ENCODE data around the gene LDLRAP1. TPM values are rescaled to one million over a fixed set of nuclear protein-coding genes. Genes with fewer than 3 reads are reported as not detected.

Gene LDLRAP1
- total RNA-seq, 1 experiment from 2014 or later, result 26.0 TPM

DNA sequence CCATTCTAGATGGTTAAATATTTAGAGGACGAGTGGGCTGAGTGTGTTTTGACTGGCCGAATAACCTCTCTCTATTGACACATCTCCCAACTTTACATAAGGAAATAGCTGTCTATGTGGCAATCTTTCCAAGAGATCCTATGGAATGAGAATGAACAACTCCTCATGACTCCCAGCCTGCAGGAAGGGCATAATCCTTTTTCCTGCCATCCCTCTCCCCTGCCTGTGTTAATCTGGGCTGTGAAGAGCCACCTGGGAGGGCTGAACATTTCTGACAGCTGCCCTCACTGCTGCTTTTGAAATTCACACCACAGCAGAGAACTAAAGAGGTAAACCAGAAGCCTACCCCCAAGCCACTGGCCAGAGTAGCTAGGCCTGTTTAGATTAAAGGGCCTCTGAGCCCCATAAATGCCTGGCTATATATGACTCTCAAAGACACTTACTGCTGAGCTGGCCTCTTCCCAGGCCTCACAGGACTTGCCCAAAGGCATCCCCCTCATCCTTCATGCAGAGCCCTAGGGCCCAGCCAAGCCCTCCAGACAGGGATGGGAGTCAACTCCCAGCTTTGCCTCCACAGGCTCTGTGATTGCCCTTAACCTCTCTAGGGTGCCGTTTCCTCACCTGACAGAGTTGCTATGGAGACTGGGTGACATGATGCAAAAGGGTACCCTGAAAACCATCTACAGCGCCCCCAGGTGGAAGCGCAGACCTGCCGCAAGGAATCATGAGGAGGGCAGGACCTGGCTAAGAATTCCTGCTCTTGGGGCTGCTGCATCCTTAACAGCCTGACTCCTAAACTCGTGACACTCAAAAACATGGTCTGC lies 42.0 kb upstream of the LDLRAP1 start:
- H3K4me2 ChIP-seq (ENCODE audit: low read length), result no peak overlapping the region
- peaks cover 0 to 3% of the 10 kb centered on the region in 2 experiments; a peak in 1 of 4 replicates for H3K36me3 ChIP-seq (ENCODE audit: control insufficient read depth in 1 of 2, insufficient read depth in 2 of 2, low read length in 2 of 2)
- no peak overlapping the region for H3K9ac ChIP-seq (ENCODE audit: low read length)
- H2AFZ ChIP-seq (ENCODE audit: low read depth, low read length, poor library complexity, severe bottlenecking), result no peak overlapping the region
- ChIA-PET CTCF (no interaction called here), RAD21 (ENCODE audit: low non-redundant PET in 1 of 2, low total read pairs in 2 of 2, uncharacterized antibody in 2 of 2, unreplicated experiment in 2 of 2) (no interaction called here), POLR2A (no interaction called here)
- intact Hi-C loops (cut with micrococcal nuclease), result loop anchor here (5.0 kb wide), 1 partner anchor 296 kb away; no protein-coding TSS in a partner anchor
- DNase-seq (ENCODE audit: low read depth, low spot score) (peak; percentile 16), ATAC-seq (peak; percentile 41)
- no peaks in the 10 kb centered on the region for H3K9me3 ChIP-seq (ENCODE audit: control insufficient read depth in 1 of 2, insufficient read depth in 1 of 2, low read depth in 1 of 2, low read length in 2 of 2)
- H3K9me2 ChIP-seq (ENCODE audit: insufficient read depth), result no peaks in the 10 kb centered on the region
- H3K79me2 ChIP-seq (ENCODE audit: insufficient read depth, low read length), result no peaks in the 10 kb centered on the region
- H3K27ac ChIP-seq (ENCODE audit: low read depth, low read length), result no peak overlapping the region
- TF ChIP-seq RAD21 (IDR thresholded peaks at IDR 0.05; ENCODE audit: low read depth), result peak; percentile 33; the same call in 1 of the 2 replicates
- no peak for TF ChIP-seq TCF7L2 (IDR thresholded peaks at IDR 0.05; ENCODE audit: borderline replicate concordance, extremely low read depth, insufficient read depth, insufficient read length)
- TF ChIP-seq CTCF (IDR thresholded peaks at IDR 0.05 in 2 of 3, conservative IDR thresholded peaks at IDR 0.05 in 1 of 3; ENCODE audit: borderline replicate concordance in 1 of 3, insufficient read depth in 1 of 3, low read depth in 2 of 3, low read length in 2 of 3), result peak; percentile 22 to 60 (median 50); a peak in 5 of 6 replicates
- H3K4me1 ChIP-seq (ENCODE audit: control insufficient read depth in 1 of 2, insufficient read depth in 2 of 2, low read length in 2 of 2), result peaks cover 10 to 18% of the 10 kb centered on the region in 2 experiments
- no TSS peak for BruUV-seq (replicated peaks)
- no peak overlapping the region for H3K4me3 ChIP-seq (replicated peaks in 1 of 2; ENCODE audit: low read depth in 1 of 2, low read length in 2 of 2)
- H4K20me1 ChIP-seq (ENCODE audit: insufficient read depth), result no peaks in the 10 kb centered on the region
- no peaks in the 10 kb centered on the region for H3K27me3 ChIP-seq (ENCODE audit: insufficient read depth, low read length)

GRCh38 chr1:25502957-25503356 lies 40.4 kb upstream of the LDLRAP1 start:
- H3K27ac ChIP-seq (ENCODE audit: low read depth, low read length), result no peak overlapping the region
- no peak overlapping the region for H3K4me3 ChIP-seq (replicated peaks in 1 of 2; ENCODE audit: low read depth in 1 of 2, low read length in 2 of 2)
- ATAC-seq (no peak), DNase-seq (ENCODE audit: low read depth, low spot score) (no peak)
- RAD21 ChIA-PET (ENCODE audit: low non-redundant PET in 1 of 2, low total read pairs in 2 of 2, uncharacterized antibody in 2 of 2, unreplicated experiment in 2 of 2), result no interaction called here
- peaks cover 10 to 18% of the 10 kb centered on the region in 2 experiments for H3K4me1 ChIP-seq (ENCODE audit: control insufficient read depth in 1 of 2, insufficient read depth in 2 of 2, low read length in 2 of 2)
- intact Hi-C loops (cut with micrococcal nuclease), result loop anchor here (5.0 kb wide), 1 partner anchor 294 kb away; no protein-coding TSS in a partner anchor
- CTCF ChIA-PET, result interaction anchor here (1.5 to 1.8 kb wide), 3 partner anchors 16 to 295 kb away, joined by 8 to 12 read pairs (median 9); no protein-coding TSS in a partner anchor
- BruUV-seq (replicated peaks), result no TSS peak
- H3K9me2 ChIP-seq (ENCODE audit: insufficient read depth), result no peaks in the 10 kb centered on the region
- H3K4me2 ChIP-seq (ENCODE audit: low read length), result no peak overlapping the region
- no peaks in the 10 kb centered on the region for H4K20me1 ChIP-seq (ENCODE audit: insufficient read depth)
- H3K27me3 ChIP-seq (ENCODE audit: insufficient read depth, low read length), result no peaks in the 10 kb centered on the region
- no peak overlapping the region for H2AFZ ChIP-seq (ENCODE audit: low read depth, low read length, poor library complexity, severe bottlenecking)
- no peak overlapping the region for H3K9ac ChIP-seq (ENCODE audit: low read length)
- H3K79me2 ChIP-seq (ENCODE audit: insufficient read depth, low read length), result no peaks in the 10 kb centered on the region
- H3K9me3 ChIP-seq (ENCODE audit: control insufficient read depth in 1 of 2, insufficient read depth in 1 of 2, low read depth in 1 of 2, low read length in 2 of 2), result no peaks in the 10 kb centered on the region
- H3K36me3 ChIP-seq (ENCODE audit: control insufficient read depth in 1 of 2, insufficient read depth in 2 of 2, low read length in 2 of 2), result 0 out of 4 replicates have a peak, but pooled peaks cover 0 to 3% of the 10 kb centered on the region in 2 experiments
- POLR2A ChIA-PET, result no interaction called here
- TF ChIP-seq JUND (IDR thresholded peaks at IDR 0.05), result no peak
- no peak for TF ChIP-seq MAX (IDR thresholded peaks at IDR 0.05)
- no peak for TF ChIP-seq ZFX (IDR thresholded peaks at IDR 0.05)
- TF ChIP-seq EGR1 (IDR thresholded peaks at IDR 0.05; ENCODE audit: low read depth), result no peak
- no peak for TF ChIP-seq ELF1 (IDR thresholded peaks at IDR 0.05; ENCODE audit: borderline replicate concordance, low read depth)
- TF ChIP-seq EZH2phosphoT487 (IDR thresholded peaks at IDR 0.05; ENCODE audit: borderline replicate concordance), result no peak
- no peak for TF ChIP-seq RAD21 (IDR thresholded peaks at IDR 0.05; ENCODE audit: low read depth)
- no peak for TF ChIP-seq CBX3 (IDR thresholded peaks at IDR 0.05; ENCODE audit: low read depth)
- TF ChIP-seq ATF3 (IDR thresholded peaks at IDR 0.05), result no peak
- TF ChIP-seq SIN3A (IDR thresholded peaks at IDR 0.05; ENCODE audit: low read depth), result no peak
- no peak for TF ChIP-seq POLR2AphosphoS5 (IDR thresholded peaks at IDR 0.05; ENCODE audit: low read depth, low read length)
- no peak for TF ChIP-seq TCF7L2 (IDR thresholded peaks at IDR 0.05; ENCODE audit: borderline replicate concordance, extremely low read depth, insufficient read depth, insufficient read length)
- no peak for TF ChIP-seq POLR2A (IDR thresholded peaks at IDR 0.05; ENCODE audit: borderline replicate concordance, extremely low read depth, insufficient read depth, insufficient read length)

Measured in HCT116 (cell line).